Stimulated activated naive CD8-positive, alpha-beta T cell treated with anti-CD3 and anti-CD28 coated beads, Interleukin-15, Interleukin-2, amounts not matched to agents 100 U/mL and 50 U/mL, for 24 hours (primary cell): ENCODE results near the gene SLC2A9.
A peak's percentile ranks its signal among the peaks of the same experiment; 100 is the strongest.
"Not testable (repeated sequence)": the region's sequence is repeated elsewhere in the genome, so short reads cannot be mapped to it uniquely, and the experiment has no call there.

Source experiments
- ATAC-seq: fragments of 150-1000 bp; cut with Tn5 transposase; one replicate; pipeline ENCODE4 v1.10.0; 2021
- DNase-seq: peaks from one replicate; pipeline ENCODE4 v3.0.0; 2021

SLC2A9 gene

DNA sequence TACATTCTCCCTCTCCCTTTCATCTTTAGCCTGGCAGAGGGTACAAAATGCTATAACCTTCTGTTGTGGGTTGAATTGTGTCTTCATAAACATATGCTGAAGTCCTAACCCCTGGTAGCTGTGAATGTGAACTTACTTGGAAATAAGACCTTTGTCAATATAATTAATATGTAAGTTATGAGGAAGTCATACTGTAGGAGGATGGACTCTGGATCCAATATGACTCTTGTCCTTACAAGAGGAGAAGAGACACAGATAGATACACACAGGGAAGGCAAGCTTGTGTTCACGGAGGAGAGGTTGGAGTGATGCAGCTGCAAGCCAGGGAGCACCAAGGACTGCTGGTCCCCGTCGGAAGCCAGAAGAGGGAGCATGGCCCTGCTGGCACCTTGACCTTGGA lies 94.7 kb downstream of the SLC2A9 start:
- DNase-seq (no peak), ATAC-seq (no peak)

DNA sequence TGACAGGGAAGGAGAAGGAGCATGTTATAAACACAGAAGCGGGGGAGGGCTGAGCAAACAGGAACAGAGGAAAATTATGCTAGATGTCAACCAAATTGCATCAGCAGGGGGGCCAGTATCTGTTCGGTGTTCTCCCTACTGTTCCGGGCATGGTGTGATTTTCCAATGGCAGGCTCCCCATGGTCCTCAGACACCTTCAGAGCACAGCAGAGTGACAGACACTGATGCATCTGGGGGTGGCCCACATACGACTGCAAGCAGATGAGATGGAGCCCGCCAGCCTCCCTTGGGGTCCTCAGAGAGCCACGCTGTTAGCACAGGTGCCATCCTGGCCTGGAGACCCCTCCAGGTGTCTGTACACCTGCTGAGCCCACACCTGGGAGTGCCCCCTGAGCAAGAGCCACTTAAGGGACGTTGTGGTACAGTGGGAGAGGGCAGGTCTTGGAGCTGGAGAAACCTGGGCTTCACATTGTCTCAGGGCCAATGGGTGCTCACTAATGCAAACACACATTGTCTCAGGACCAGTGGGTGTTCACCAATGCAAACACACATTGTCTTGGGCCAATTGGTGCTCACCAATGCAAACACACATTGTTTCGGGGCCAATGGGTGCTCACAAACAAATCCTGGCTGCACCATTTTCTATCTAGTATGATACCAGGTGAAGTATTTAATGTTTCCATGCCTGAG lies 95.4 kb downstream of the SLC2A9 start:
- no peak for ATAC-seq
- no peak for DNase-seq

DNA sequence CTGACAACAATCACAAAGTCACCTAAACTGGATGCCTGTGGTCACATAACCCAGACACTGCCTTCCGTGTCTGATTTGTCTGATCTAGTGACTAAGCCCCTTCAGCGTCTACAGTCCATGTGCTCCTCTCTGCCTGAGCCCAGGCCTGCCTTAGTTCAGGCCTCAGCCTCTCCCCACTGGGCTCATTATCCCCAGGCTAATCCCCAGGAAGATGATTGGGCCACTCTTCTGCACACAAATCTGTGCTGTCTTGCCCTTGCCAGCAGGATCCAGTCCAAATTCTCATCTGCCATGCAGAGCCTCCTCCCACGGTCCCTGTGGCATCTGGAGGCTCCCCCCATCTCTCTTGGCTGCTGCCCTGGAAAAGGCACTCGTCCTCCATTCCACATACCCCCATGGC lies 96.5 kb downstream of the SLC2A9 start:
- DNase-seq (no peak), ATAC-seq (no peak)

DNA sequence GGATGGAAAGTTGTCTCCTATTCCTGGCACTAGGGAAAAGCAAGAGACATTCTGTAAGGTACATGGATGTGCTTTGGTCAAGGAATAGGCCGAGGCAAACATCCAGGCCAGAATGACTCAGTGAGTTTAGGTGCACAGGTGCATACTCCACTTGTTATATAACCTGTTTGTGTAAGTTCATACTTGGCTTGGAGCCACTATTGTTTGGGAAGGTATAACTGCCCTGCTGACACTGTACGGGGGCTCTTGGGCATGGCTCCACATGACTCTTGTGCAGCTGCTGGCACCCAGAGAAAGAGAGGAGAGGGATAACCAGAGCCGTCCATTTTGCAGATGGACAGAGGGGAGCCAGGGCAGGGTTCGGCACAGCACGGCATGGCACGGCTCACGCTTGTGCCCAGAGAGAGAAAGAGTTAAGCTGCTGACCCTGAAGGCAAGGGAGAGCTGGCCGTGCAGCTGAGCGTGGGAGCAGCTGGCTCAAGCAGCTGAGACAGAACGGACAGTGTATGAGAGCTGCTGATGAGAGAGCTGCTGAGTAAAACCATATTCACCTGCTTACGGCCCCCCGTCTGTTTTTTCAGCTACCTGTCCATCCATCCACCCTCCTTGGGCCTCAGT lies 98.0 kb downstream of the SLC2A9 start:
- DNase-seq (no peak), ATAC-seq (no peak)

DNA sequence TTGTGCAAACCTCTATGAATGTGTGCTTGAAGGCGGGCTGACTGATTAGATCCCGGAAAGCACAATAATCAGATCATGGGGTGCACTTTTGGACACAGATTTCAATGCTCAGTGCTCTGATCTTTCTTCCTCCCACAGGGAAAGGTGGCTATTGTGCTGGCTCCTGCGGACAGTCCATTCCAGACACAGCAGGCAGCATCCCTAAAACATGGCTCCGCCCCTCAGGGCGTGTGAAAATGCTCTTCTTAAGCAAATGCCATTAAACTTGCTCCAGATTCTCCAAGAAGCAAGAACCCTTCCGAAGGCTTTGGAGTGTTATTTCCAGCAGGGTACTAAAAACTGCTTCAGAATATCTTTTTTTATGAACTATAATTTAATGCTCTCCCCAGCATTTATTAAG lies 100.0 kb downstream of the SLC2A9 start:
- ATAC-seq, result no peak
- DNase-seq, result no peak

DNA sequence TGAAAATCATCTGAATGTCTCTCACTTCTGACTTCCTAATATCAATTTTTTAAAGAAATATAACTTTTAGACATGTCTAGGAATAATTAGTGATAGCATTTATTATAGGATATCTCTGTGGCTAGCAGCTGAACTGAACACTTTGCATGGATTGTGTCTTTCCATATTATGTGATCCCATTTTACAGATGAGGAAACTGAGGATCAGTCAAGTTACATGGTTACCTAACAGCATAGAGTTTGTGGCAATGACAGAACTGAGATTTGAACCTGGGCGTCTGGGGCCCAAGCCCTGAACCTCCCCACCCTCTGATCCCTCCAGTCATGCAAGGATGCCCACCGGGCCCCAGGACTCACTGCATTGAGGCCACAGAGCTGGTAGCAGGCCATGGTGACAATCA lies 101.3 kb downstream of the SLC2A9 start:
- DNase-seq (no peak), ATAC-seq (no peak)

DNA sequence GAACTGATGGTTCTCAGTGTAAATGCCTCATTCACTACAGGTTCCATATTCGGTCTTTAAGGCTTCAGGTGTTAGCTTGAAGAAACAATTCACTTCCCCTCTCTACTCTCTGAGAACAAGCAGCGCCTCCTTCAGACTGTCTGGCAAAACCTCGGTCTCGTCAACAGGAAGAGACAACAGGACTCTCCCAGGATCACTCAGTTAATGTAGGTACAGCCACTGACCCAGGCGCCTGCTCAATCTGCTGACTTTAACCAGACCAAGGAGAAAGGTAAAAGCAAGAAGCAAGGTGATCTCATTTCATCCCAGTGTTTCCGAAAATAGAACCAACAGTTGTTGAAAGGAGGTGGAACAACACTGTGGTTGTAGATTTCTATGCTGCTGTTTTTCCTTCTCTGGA lies 102.2 kb downstream of the SLC2A9 start:
- DNase-seq, result no peak

DNA sequence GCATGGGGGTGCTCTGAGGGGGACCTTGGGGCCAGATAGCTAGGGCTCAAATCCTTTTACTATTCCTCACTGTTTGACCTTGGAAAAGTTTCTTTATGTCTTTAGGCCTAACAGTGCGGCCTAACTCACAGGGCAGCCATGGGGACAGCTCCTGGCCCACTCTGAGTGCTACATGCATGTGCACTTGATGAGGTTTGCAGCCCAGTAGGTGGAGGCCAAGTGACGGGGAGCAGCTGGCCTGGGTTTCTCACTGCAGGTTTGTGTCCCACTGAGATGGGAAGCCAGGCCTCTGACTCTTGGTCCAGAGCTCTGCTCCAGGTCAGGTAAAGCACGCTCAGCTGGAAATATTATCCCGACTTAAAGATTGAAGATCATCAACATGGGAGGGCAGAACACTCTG lies 102.8 kb downstream of the SLC2A9 start:
- DNase-seq (no peak), ATAC-seq (no peak)

More for the DNA sequence above, 102.2 kb downstream of the SLC2A9 start:
- no peak for ATAC-seq

DNA sequence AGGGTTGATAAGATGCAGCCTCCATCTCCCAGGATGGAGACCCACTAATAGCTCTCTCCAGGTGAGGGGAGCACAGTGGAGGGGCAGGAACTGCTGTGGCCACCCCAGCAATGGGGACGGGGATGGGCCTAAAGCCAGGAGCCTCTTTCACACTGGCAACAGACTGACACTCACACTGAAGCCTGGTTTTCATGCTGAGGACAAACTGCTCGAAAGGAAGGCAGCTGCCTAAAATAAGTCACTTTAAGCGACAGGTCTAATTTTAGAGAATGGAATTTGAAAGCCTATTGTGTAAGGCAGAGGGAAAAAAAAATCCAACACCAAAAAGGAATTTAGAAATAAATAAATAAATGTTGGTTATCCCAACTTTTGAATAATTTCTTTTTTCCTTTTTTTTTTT lies 104.4 kb downstream of the SLC2A9 start:
- DNase-seq, result no peak
- ATAC-seq, result no peak

DNA sequence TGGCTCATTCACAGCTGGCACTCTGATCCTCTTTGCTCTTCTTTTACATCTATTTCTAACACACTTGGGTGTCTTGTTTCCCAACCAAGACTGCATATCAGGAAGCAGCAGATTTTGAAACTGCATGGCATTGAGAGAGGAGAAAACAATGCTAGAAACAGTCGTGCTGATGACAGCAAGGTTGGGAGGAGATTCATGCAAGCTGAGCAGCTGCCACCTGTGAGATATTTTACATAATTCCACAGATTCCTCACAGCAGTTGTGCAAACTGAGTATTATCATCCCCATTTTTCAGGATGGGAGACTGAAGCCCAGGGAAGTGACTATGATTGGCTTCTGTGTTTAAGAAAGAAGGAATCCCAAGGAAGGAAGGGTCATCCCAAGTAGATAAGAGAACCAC lies 105.0 kb downstream of the SLC2A9 start:
- no peak for ATAC-seq
- no peak for DNase-seq

DNA sequence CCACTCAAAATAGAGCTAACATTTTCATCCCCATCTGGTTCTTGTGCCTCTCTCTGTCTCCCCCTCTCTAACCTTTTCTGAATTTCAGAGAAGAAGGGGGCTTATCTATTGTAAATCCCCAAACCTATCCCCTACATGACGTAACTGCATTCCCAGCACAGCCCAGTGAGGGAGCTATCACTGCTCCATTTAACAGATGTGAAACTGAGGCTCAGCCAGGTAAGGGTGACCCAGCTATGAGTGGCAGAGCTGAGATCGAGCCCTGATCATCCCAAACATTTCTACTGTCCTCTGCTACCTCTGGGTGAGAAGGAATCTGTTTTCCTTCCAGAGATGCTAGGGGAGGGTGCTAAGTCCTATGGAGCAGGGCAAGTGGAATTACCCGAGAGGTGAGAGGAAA lies 107.5 kb downstream of the SLC2A9 start:
- ATAC-seq (no peak), DNase-seq (no peak)

DNA sequence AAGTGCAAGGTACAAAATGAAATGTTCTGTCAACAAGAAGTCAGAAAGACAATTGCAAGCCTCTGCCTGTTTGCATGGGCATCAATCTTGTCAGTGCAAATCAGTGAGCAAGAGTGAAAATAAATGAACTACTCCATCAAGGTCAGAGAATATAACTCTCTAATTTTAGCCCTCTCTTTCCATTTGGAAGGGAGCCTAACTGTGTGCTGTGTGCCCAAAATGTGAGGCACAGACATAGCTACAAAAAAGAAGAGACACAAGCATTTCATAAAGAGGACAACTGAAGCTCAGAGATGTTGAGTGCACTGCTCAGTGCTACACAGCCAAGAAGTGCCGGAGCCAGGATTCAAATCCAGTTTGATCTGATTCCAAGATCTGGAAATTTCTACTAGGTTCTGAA lies 114.3 kb downstream of the SLC2A9 start:
- ATAC-seq, result no peak
- DNase-seq, result no peak

DNA sequence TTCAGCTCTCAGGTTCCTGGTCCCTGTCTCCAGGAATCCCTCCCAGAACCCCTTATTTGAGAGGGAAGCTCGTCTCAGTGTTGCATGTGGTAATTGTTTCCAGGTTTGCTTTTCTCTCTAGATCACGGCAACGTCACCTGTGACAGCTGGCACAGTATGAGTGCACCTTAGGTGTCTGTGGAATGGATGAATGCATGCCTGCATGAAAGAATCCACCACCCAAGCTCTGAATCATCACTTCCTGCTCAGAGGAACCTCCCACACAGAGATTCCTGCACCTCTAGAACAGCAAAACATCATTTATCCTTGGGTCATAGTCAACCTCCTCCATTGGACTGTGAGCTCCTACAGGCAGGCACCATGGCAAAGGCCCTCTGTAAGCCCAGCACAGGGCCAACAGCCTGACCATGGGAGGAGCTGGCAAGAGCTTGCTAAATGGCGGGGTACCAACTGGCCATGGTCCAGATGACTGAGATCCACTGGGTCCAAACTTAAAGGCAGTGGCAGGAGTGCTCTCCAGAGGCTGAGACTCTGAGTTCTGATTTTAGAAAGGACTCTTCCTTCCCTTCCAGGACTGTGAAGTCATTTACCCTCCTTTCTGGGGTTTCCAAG lies 116.2 kb downstream of the SLC2A9 start:
- ATAC-seq (peak; percentile 69), DNase-seq (no peak)

DNA sequence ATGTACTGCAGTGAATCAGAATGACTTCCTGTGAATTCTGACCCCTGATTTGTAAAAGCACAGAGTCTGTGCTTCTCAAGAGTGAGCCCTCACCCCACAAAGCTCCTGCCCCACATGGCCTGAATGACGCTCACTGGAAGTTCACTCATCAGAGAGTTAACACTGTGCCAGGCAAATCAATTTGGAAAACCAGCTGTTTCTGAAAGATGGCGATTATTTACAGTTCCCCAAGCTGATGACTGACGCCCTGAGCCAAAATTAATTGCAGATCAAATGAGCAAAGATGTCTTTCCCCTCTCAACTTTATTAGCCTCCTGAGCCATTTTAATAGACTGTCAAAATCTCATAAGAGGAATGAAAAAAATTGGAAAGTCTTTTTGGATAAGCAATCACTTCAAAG lies 118.0 kb downstream of the SLC2A9 start:
- DNase-seq (no peak), ATAC-seq (no peak)

DNA sequence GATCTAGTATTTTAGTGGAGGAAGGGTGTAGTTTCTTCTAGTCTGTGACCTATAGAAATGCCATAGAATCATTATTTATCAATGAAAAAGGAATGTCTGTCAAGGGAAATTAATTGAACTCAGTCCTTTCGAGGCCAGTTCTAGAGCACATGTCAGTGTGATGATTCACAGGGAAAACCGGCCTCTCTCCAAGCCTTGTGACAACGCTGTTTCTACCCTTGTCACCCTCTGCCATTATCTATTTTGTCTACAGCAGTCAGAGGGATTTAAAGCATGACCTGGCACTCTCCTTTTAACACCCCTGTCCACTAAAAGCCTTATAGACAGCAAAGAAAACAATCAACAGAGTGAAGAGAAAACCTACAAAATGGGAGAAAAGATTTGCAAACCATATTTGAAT lies 120.0 kb downstream of the SLC2A9 start:
- no peak for ATAC-seq
- DNase-seq, result no peak

DNA sequence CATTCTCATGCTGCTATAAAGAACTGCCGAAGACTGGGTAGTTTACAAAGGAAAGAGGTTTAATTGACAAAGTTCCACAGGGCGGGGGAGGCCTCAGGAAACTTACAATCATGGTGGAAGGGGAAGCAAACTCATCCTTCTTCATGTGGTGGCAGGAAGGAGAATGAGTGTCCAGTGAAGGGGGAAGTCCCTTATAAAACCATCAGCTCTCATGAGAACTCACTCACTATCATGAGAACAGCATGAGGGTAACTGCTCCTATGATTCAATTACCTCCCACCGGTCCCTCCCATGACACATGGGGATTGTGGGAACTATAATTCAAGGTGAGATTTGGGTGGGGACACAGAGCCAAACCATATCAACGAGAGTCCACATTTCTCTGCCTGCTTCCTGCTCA lies 120.7 kb downstream of the SLC2A9 start:
- not testable (repeated sequence) for ATAC-seq, DNase-seq

DNA sequence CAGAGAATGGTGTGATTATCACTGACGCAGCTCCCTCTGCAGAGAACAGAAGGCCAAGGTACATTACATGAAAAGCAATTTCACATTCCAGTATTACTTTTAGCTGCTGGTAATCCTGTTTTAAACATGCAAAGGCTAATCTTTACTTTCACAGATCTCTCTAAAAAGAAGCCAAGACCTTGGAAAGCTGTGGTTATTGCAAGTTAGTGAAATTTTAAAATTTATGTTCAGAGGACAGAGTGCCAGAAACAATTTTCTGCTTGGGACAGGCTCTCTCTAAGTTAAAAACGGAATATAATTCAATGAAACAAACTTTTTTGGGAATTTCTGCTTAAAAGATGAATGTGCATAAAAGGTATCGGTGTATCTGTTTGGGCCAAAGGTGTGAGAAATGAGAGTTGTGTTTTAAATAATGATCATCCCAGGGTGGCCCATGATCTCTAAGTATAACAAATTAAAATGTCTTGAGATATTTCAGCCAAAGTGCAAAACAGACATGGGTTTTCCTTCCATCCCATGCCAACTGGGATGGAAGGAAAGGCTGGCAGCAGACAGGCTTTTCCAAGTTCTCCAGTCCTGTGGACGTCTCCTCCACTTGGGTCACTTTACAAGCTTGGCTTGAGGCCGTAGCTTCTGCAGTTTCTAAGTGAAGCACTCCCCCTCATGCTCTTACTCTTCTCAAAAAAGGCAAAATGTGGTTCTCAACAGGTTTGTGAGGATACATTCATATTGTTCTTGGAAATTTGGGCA lies 121.8 kb downstream of the SLC2A9 start:
- DNase-seq, result no peak
- no peak for ATAC-seq

DNA sequence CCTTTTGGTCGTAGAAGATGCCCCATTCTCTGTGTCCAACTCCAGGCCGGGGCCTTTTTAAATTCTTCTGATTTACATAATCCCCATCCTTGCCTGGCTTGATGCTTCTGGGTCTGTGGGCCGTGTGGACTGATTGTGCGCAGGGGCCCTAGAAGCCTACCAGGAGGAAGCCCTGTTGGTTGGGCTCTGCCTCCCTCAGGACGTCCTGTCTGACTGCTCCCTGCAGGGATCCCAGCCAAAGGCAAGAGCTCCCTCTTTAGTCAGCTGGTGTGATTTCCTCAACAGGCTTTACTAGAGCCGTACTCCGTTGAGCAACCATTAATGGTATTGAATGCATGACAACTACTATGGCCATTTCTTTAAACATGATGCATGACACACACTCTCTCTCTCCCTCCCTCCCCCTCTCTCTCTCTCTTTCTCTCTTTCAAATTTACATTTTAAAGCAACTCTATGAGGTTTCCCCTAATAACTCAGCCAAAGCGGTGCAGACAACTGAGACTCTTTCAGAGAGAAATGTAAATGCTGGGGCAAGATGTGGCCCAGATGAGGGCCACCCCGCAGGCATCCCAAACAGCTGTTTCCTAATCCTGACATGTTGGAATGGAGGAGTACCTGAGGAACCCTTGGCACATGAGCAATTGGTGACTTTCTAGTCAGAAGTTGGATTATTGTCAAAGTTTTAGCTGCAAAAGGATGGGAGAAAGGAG lies 122.5 kb downstream of the SLC2A9 start:
- no peak for DNase-seq
- ATAC-seq, result no peak

DNA sequence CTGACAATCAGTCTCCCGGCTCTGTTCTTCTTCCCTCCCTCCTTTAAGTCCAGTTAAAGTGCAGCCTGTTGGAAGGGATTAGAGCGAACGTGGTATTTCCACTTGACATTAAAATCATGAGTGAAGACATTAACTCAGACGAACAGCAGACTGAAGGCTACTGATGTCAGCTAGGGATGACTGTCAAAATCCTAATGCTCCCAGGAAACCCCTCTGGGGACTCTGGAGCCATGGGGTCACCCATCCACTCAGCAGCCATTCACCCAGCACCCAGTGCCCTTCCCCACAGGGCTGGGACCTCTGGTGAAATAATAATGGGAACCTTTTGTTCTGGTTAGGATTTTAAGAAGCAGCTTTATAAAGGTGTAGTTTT lies 126.0 kb downstream of the SLC2A9 start:
- no peak for ATAC-seq
- no peak for DNase-seq

DNA sequence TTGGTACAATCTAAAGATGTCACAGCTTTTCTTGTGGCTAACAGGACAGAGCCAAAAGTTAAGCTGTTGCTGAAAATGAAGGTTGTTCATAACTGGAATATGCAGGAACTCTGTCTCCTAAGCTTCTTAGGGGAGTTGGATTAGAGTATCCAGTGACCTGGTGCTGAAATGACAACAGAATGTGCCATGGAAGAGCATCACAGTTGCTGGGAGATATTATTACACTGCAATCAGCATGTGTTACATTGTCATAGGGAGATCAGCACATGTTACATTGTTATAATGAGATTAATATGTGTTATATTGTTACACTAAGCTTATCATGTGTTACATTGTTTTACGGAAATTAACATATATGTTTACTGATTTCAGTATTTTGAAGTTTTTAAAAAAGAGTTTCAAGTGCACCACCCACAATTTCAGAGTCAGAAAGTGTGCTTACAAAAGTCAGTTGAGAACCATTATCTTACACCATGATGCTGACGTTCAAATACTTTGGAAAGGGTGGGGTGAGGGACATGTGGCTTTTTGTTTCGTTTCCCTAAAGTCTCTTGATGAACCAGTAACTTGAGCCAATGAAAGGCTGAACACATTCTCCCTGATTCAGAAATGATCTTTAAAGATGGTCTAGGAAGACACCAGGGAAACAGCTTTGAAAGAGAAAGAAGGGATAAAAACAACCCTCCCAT lies 126.5 kb downstream of the SLC2A9 start:
- no peak for DNase-seq
- ATAC-seq, result no peak

DNA sequence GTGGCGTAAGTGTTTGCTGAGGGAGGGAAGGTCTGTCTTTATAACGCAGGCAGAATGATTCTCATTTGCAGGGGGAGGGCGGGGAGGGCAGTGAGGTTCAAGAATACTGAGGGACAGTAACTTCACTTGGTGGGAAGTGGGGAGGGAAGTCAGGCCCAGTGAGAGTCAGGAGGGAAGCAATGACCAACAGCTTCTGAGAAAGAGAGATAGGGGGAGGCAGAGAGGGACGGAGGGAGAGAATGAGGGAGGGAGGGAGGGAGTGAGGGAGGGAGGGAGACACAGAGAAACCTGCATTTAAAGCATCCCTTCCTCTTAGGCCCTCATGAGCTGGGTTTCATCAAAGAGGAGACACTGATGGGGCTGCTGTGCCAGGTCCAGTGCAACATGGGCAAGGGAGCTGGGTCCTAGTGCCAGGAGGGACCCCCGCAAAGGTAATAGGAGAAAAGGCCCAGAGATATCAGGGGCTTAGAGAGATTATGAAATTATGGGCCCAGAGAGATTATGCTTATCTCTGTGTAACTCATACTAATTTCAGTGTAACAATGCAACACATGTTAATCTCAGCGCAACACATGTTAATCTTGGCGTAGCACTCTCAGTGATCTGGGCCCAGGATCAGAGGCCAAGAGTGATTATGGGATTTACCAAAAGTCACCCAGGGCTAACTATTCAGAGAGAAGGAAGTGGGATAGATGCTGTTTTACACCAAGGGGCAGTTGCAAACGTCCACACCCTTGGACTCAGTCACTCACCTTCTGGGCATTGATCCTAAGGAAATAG lies 127.8 kb downstream of the SLC2A9 start:
- ATAC-seq (no peak), DNase-seq (no peak)
